Stimulated activated CD8-positive, alpha-beta memory T cell treated with anti-CD3 and anti-CD28 coated beads, Interleukin-7, amount 100 ng/mL, for 24 hours (primary cell): ENCODE data around the gene UTP3.
"Not testable (repeated sequence)": the region's sequence is repeated elsewhere in the genome, so short reads cannot be mapped to it uniquely, and the experiment has no call there.

Experiments used
- DNase-seq: peaks from one replicate; pipeline ENCODE4 v3.0.0-alpha.2; 2020; ENCODE audit warnings: low read depth

Gene UTP3

DNA sequence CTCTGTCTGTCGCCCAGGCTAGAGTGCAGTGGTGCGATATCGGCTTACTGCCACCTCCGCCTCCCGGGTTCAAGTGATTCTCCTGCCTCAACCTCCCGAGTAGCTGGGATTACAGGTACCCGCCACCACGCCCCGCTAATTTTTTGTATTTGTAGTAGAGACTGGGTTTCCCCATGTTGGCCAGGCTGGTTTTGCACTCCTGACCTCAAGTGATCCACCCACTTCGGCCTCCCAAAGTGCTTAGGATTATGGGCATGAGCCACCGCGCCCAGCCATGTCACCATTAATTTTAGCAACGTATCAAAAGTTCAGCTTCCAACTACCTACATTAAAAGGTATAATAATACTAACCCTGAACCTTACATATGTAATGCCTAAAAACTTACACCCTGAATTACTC, 940 bp upstream of the UTP3 start:
- DNase-seq, result no peak

DNA sequence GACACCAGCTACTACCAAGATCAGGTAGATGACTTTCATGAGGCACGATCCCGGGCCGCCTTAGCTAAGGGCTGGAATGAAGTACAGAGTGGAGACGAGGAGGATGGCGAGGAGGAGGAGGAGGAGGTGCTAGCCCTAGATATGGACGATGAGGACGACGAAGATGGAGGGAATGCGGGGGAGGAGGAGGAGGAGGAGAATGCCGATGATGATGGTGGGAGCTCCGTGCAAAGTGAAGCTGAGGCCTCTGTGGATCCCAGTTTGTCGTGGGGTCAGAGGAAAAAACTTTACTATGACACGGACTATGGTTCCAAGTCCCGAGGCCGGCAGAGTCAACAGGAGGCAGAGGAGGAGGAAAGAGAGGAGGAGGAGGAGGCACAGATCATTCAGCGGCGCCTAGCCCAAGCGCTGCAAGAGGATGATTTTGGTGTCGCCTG, 481 bp downstream of the UTP3 start:
- no peak for DNase-seq

DNA sequence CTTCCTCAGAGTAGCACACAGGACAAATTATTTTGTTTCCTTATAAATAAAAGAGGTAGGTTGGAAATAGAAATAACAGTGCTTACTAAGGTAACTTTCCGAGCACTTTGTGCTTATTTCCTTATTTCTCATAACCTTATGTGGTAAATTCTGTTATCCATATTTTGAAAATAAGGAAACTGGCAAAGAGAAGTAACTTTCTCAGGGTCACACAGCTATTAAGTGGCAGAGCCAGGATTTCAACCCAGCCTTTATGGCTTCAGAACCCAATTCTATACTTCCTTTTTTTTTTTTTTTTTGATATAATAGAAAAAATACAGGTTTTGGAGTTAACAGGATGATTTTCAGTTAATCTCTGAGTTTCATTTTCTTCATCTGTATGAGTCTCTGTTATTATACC, 3.3 kb downstream of the UTP3 start:
- no peak for DNase-seq

DNA sequence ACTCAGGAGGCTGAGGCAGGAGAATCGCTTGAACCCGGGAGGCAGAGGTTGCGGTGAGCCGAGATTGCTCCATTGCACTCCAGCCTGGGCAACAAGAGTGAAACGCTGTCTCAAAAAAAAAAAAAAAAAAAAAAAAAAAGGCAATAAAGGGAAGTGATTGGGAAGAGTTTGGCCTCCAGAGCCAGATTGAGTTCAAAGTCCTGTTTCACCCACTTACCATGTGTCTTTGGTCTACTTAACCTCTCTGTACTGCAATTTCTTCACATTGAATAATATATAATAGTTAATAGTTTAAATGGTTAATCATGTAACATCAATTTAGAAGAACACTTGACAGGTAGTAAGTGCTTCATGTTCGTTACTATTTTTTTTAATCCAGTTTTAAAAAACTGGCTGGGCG, 6.3 kb downstream of the UTP3 start:
- DNase-seq, result not testable (repeated sequence)

DNA sequence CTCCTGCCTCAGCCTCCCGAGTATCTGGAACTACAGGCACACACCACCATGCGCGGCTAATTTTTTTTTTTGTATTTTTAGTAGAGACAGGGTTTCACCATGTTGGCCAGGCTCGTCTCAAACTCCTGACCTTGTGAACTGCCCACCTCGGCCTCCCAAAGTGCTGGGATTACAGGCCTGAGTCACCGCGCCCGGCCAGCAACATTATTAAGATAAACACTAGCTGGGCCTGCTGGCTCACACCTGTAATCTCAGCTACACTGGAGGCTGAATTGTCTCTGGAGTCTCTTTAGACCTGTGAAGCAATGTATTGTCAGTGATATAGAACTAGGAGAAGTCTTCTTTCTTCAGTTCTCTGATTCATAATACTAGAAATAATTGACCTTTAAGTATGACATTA, 10.1 kb downstream of the UTP3 start:
- DNase-seq, result not testable (repeated sequence)

DNA sequence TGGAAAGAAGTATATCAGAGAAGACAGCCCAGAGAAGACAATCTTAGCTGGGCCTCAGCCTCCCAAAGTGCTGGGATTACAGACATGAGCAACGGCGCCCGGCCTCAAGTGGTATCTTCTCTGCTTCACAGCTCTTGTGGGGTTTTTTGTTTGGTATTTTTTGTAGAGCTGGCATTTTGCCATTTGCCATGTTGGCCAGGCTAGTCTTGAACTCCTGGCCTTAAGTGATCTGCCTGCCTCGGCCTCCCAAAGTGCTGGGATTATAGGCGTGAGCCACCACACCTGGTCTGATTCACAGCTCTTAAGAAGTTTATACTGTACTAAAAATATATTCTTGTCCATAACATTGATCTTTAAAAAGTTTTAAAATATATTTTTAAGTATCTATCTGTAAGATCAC, 12.4 kb downstream of the UTP3 start:
- no peak for DNase-seq

DNA sequence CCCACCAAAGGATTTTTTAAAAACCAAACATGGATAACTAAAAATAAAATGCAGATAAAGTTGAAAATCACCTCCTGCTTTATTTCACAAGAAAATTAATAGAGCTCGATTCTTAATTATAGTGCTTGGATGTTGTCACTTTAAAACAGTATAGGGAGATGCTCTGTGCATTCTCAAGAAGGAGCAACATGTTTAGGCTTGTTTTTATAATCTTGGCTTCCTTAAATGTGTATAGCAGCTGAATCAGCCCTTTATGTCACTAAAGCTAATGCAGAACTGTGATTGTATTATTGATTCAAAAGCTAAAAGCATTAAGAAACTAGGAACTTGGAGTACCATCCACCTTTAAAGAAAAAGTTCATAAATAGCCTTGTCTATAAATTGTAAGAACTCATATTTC, 12.9 kb downstream of the UTP3 start:
- DNase-seq, result no peak

DNA sequence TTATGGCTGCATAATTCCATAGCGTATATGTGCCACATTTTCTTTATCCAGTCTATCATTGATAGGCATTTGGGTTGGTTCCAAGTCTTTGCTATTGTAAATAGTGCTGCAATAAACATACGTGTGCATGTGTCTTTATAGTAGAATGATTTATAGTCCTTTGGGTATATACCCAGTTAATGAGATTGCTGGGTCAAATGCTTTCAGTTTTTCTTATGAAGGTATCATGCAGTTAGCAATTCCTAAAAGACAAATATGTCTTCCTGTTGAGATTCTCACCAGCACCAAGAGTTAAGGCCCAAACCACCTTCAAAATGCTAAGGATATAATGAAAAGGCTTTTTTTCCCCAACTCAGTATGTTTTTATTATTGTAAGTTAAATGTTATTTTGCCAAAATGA, 14.3 kb downstream of the UTP3 start:
- DNase-seq, result not testable (repeated sequence)

DNA sequence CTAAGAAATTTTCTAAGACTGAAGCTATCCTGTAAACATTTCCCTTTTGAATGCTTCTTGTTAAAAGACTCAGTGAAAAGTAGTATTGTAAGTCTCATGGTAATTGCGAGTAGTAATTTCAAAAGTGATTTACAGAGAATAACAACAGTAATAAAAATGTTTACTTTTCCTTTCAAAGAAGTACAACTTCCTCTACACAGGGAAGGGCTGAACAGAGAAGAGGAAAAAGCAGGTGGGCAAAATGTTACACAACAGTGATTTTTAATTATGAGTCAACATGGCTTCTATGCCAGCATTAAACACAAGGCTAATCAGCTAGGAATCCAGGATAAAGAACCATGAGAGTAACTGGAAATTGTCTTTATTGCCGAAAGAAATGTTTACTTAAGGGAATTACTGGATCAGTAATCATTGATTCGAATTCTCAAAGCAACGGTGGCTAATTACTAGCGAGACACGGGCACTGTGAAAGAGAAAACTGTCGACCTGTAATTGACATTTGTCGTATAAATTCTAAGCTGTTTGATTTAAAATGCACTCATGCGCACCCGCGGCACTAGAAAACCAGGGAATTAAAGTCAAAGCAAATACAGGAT, 15.4 kb downstream of the UTP3 start:
- DNase-seq, result no peak

DNA sequence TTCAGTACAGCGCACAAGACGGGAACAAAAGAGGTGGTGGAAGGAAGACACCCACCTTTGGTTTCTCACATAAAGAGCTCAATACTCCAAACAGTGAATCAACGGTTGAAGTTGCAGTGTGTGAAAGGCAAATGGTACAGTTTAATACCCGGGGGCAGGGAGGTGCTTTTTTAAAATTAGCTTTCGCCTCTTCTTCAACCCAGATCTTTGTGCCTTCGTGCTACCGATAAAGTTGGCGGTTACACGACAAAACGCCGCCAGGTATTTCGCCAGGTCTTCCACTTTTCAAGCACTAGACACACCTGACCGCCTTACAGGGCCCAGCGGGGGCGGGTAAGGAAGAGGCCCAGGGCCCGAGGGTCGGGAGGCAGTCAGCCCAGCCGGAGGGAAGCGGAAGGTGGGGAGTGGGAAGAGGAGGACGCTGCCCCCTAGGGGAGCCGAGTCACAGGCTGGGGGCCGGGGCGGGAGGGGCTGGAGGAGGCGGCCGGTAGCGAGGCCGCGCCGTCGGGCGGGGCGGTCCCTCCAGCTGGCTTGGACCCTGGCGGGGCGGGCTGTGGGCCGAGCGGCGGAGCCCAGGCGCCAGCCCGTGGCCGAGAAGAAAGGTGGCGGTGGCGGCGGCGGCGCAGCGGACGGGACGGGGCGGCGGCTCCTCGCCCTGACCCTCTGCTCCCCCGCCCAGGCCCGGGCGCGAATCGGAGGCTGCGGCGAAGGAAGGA, 16.0 kb downstream of the UTP3 start:
- DNase-seq, result no peak

DNA sequence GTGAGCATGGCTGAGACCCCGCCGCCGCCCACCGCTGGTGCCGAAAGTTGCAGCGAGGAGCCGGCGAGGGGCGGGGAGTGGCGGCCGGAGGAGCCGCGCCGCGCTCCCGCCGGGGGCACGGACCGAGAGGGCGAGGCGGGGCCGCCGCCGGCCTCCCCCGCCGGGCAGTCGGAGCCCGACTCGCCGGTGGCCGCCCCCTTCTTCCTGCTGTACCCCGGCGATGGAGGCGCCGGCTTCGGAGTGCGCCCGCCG, 16.5 kb downstream of the UTP3 start:
- no peak for DNase-seq

DNA sequence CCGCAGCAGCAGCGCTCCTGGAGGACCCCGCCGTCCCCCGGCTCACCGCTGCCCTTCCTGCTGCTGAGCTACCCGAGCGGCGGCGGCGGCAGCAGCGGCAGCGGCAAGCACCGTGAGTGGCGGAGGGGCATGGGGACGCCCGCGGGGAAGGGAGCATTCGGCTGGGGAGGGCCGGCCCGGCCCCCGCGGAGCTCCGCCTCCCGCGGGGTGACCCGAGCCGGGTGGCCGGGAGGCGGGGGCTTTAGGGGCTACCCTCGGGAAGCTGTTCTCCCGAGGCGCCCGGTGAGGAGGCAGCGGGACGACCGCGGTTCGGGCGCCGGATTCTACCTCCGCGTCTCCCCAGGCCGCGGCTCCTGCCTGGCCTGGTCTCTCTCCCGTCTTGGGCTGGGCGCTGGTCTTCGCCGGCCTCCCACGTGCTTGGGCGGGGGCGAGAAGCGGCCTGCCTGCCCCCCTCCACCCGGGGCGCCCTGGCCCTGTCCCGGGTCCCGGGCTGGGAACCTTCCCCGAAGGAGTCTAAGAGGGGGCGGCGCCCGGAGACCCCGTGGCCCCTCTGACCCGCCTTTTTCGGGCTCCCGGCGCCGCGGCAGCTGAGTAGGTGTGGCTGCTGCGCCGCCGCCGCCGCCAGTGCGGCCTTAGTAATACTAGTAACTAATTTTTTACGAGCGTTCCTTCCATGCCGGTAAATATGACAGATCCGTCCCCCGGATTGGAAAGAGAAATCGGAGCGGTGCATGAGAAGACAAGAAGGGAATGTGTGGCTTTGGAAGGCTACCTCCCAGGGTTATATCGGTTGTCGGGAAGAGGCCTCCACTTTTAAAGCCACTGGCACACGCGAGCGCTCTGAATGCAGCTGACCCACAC, 17.1 kb downstream of the UTP3 start:
- DNase-seq, result no peak

DNA sequence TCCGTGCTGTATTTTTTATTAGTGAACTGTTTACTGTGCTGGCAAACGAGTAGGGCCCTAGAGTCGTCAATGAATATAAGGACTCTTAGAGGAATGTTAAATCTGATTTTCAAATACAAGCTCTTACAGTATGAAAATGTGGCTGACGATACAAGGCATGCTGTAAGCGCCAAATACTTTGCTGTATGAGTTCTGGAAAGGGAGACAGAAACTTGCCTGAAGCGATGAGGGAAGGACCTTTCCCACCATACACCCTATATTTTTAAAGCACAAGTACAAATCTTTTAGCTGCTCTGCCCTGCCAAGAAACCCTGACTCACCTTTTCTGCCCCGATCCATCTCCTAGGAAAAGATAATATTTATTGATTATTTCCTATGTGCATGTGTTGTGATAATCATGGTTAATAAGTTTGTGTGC, 17.7 kb downstream of the UTP3 start:
- no peak for DNase-seq

DNA sequence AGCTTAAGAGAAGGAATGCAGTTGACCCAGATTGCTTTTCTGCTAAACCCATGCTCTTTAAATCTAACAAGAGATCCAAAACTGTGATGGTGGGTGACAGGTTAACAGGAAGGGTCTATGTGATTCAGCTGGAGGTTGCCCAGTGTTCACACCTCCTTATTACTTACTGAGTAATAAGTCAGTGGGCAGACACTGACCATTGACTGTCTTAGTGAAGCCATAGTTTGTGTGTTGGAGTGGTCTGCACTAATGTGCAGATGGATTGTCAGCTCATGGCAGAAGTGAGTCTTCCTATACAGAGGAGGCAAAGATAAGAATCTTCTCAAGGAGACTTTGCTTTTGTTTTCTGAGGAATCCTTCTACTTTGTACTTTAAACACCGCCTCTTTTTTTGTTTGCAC, 18.2 kb downstream of the UTP3 start:
- no peak for DNase-seq

DNA sequence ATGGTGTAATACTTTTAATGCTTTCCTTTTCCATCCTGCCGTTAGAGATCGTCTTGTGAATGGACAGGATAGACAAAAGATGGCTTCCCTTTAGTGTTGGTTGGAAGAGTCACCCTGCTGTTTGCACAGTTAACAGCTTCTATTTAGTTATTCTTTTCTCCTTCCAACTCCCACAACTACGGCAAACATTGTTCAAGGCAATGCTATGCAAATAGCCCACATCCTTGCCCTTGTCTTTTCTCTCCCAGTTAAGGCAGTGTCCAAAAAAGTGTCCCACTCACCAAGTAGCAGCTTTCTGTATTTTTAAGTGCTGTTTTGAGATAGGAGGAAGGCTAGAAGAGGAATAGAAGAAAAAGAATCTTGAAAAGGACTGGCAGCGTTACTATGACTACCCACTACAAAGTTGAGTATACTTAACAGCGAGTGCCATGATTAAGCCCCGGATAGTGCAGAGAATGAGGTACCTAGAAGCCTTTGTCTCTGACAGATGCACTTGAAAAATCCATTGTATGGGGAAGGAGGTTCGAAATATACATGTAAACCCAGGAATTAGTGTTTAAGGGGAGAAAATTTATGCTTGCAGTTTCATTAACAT, 21.4 kb downstream of the UTP3 start:
- no peak for DNase-seq

DNA sequence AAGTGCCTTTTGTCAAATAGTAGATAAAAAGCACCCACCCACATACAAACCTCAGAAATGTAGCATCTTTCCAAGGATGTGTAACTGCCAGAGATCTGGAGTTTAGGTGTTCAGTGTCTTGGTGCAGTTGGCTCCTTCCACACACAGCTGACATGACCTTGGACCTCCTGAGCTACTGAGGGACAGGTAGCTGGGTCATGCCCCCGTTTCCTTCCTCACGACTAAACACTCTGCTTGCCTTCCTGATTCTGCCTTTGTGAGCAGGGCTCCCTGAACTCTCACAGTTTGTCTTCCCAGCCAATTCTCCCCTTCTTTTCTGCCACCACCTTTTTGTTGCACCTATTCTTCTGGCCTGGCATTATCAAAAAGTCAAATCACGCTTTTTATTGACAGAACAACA, 23.3 kb downstream of the UTP3 start:
- no peak for DNase-seq

DNA sequence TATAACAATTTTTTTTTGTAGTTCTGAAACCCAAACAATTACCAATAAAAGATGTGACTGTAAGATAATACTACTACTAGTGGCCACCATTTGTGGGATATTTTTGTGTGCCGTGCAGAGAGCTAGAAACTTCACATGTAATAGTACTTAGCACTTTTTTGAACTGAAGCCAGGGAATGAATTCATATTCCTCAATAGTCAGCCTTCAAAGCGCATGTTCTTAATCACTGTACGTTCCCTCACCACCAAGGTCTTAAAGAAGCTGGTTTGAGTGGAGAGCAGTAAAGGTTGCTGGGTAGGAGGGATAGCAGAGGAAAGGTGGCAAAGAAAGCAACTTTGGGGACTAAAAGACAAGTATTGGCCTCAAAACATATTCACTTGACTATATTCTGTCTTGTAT, 23.8 kb downstream of the UTP3 start:
- DNase-seq, result no peak

DNA sequence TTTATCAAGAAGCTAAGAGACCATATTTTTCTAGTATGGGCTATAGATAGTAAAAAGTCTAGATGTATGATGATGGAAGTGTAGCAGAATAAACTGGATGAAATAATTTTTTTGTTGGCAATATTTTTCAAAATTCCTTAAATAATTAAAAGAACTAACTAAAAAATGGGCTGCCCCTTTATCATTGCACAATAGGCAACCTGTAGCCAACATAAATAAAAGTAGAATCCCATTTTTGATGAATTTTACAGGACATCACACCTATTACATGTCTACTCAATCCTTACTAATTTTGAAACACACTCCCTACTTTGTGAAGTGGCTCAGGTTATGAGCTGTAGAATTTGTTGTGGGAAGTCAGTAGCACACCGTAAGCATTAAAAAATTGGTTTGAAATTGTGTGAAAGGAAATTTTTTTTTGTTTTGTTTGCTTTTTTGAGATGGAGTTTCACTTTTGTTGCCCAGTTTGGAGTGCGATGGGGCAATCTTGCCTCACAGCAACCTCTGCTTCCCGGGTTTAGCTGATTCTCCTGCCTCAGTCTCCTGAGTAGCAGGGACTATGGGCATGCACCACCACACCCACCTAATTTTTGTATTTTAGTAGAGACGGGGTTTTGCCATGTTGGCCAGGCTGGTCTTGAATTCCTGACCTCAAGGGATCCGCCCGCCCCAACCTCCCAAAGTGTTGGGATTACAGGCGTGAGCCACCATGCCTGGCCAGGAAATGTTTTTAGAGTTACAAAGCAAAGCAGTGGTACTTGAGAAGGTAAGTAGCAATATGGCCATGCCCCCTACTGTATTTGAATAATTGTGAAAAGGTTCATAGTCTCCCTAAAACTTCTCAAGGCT, 24.5 kb downstream of the UTP3 start:
- DNase-seq, result no peak

DNA sequence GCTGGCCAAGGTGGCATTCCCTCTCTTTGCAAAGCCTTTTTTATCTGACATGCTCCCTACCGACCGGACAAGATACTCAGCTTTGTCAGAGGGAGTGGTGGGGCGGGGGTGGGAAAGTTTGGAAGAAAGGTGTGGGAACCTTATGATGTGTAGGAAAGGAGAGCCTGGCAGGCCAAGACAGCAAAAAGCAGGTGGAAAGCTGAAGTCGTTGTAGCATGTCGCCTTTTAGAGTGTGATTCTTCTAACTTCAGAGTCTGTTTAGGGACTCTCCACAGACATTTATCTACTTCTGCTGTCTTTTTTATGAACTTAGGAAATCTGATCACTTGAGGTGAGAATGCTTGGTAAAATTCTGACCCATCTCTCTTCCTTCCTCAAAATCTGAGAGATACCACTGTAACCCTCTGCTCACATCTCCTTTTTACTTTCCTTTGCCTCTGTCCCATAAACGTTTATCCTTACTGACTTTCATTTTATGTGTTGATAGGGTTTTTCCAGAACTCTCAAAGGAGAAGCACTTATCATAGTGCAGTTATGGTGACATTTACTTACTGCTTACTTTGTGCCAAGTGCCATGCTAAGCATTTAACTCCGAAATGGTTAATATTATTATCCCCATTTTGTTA, 25.2 kb downstream of the UTP3 start:
- DNase-seq, result no peak

DNA sequence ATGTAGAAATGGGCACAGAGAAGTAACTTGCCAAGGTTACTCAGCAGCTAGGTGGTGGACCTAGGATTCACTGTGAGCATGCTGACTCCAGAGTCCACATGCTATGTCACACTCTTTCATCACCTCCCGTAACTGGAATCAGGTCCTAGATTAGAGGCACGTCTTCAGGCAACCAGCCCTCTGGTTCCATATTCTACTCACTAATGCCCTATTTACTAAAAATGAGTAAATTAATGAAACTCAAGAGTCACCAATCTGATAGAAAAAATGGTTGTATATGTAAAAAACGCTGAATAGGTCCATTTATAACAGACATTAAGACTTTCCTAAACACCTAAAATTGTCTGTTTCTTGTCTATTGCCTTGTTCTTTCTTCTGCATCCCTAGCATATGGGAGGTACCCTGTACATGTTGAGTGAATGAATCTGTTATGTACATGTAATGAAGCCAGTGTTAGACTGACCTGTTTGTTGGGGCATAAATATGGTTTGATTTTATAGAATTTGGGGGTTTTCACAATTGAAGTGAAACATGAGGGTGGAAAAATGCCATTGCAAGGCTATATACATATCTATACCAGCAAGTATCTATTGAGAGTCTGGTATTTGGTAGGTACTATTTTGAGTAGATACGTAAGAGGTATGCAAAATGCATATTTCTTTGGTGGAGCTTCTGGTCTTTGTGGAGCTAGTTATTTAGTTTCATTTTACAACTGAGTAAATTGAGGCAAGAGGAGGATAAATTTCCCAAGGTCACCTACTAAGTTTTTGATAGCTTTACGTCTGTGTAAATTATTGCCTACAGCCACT, 26.0 kb downstream of the UTP3 start:
- no peak for DNase-seq

DNA sequence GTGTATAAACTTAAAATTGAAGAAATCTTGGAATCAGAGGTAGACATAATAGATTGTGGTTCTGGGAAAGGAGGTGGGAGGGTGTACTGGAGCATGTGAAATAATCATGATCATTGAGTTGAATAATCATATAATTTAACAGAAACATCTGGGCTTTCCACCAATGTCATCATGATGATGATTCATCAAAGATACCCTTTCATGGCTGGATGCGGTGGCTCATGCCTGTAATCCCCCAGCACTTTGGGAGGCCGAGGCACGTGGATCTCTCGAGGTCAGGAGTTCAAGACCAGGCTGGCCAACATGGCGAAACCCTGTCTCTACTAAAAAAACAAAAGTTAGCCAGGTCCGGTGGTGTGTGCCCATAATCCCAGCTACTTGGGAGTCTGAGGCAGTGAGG, 26.8 kb downstream of the UTP3 start:
- DNase-seq, result no peak
